Activated CD8-positive, alpha-beta T cell treated with anti-CD3 and anti-CD28 coated beads for 36 hours (primary cell): ENCODE measurements around the gene RIN3. TPM values are rescaled to one million over a fixed set of nuclear protein-coding genes. Genes with fewer than 3 reads are reported as not detected.

ENCODE experiments used
- ATAC-seq: fragments of 200-7000 bp; cut with Tn5 transposase; one replicate; pipeline ENCODE4 v1.10.0; 2021; ENCODE audit warnings: mild to moderate bottlenecking, moderate library complexity
- CTCF ChIA-PET: fragments of 350-600 bp; sonication (Branson Sonifier 250); formaldehyde crosslinking; loops from one replicate; lab custom pipeline; 2021; ENCODE audit warnings: antibody characterized with exemption; lab: Charles Lee
- POLR2A ChIA-PET: fragments of 350-600 bp; sonication (Branson Sonifier 250); formaldehyde crosslinking; loops from one replicate; lab custom pipeline; 2021; ENCODE audit warnings: antibody characterized with exemption; lab: Charles Lee
- DNase-seq: peaks from one replicate; pipeline ENCODE4 v3.0.0-alpha.2; 2020
- H3K27ac Mint-ChIP-seq: one replicate; pipeline ENCODE4 v1.8.0; 2021; ENCODE audit warnings: mild to moderate bottlenecking, mixed read lengths
- H3K27me3 Mint-ChIP-seq: one replicate; pipeline ENCODE4 v1.8.0; 2021; ENCODE audit warnings: mixed read lengths
- H3K36me3 Mint-ChIP-seq: one replicate; pipeline ENCODE4 v1.8.0; 2021; ENCODE audit warnings: low read depth, mixed read lengths
- H3K4me1 Mint-ChIP-seq: one replicate; pipeline ENCODE4 v1.8.0; 2021; ENCODE audit warnings: low read depth, mixed read lengths
- H3K4me3 Mint-ChIP-seq: one replicate; pipeline ENCODE4 v1.8.0; 2021; ENCODE audit warnings: mild to moderate bottlenecking, moderate library complexity, mixed read lengths
- H3K9me3 Mint-ChIP-seq: one replicate; pipeline ENCODE4 v1.8.0; 2021; ENCODE audit warnings: mixed read lengths
- intact Hi-C: fragments of 100-400 bp; cut with micrococcal nuclease; formaldehyde crosslinking; loops from one replicate; pipeline ENCODE4 v1.10.0; 2022
- total RNA-seq, 2 experiments: library from RNA; stranded (reverse); gene quantifications; one replicate each; pipeline ENCODE4 v1.2.3, GENCODE V29; 2021
- TF ChIP-seq, protein P1 (sequence below): fragments of 200-600 bp; IDR thresholded peaks from one replicate; pipeline ENCODE4 v1.8.0; 2022; ENCODE audit warnings: antibody characterized with exemption, mild to moderate bottlenecking

Gene RIN3
- total RNA-seq, 2 experiments from 2014 or later: 61.3 to 62.4 TPM

DNA sequence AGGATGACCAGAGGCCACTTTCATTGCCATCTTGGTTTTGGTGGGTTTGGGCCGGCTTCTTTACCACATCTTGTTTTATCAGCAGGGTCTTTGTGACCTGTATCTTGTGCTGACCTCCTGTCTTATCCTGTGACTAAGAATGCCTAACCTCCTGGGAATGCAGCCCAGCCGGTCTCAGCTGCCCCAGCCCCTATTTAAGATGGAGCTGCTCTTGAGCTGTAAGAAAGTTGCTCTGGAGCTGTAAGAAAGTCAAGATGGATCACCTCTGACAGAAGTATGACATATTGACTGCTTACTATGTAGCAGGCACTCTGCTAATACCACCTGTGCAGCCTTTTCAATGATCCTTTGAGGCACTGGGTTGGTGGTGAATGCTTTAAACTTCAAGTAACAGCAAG, 52.1 kb downstream of the RIN3 start:
- peaks cover 70% of the 10 kb centered on the region for H3K36me3 Mint-ChIP-seq
- ChIA-PET POLR2A (interaction anchor here (0.7 to 2.1 kb wide), 4 partner anchors 8 to 145 kb away, joined by 4 to 12 read pairs (median 8); no protein-coding TSS in a partner anchor), CTCF (interaction anchor here (1.2 to 2.3 kb wide), 4 partner anchors 9 to 115 kb away, joined by 3 to 13 read pairs (median 6); no protein-coding TSS in a partner anchor)
- H3K4me3 Mint-ChIP-seq: no peak overlapping the region
- H3K27ac Mint-ChIP-seq: peak overlapping the region; percentile 5
- peaks cover 15% of the 10 kb centered on the region for H3K9me3 Mint-ChIP-seq
- intact Hi-C loops: no loop called here
- TF ChIP-seq, protein P1, sequence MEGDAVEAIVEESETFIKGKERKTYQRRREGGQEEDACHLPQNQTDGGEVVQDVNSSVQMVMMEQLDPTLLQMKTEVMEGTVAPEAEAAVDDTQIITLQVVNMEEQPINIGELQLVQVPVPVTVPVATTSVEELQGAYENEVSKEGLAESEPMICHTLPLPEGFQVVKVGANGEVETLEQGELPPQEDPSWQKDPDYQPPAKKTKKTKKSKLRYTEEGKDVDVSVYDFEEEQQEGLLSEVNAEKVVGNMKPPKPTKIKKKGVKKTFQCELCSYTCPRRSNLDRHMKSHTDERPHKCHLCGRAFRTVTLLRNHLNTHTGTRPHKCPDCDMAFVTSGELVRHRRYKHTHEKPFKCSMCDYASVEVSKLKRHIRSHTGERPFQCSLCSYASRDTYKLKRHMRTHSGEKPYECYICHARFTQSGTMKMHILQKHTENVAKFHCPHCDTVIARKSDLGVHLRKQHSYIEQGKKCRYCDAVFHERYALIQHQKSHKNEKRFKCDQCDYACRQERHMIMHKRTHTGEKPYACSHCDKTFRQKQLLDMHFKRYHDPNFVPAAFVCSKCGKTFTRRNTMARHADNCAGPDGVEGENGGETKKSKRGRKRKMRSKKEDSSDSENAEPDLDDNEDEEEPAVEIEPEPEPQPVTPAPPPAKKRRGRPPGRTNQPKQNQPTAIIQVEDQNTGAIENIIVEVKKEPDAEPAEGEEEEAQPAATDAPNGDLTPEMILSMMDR: no peak
- DNase-seq (no peak), ATAC-seq (no peak)
- H3K27me3 Mint-ChIP-seq: no peaks in the 10 kb centered on the region
- H3K4me1 Mint-ChIP-seq: peaks cover 76% of the 10 kb centered on the region

DNA sequence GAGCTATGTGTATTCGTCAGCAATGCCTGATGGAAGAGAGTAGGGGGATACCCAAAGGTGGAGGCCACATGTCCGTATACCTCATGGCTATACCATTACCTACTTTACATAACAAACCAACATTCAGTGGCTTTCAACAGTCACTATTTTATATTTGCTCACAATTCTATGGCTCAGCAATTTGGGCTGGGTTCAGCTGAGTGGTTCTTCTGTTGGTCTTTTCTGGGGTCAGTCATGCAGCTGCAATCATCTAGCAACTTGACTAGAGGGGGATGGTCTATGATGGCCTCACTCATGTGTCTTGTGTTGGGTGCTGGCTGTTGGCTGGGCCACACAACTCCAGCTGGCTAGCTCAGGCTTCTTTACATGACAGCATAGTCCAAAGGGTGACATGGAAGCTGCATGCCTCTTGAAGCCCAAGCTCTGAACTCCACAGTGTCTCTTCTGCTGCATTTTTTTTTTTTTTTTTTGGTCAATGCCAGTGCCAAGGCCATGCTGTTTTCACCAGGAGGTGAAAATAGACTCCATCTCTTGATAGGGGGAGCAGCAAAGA, 53.7 kb downstream of the RIN3 start:
- CTCF ChIA-PET: interaction anchor here (0.7 to 2.3 kb wide), 5 partner anchors 9 to 113 kb away, joined by 3 to 13 read pairs (median 4); no protein-coding TSS in a partner anchor
- Mint-ChIP-seq H3K9me3 (peaks cover 15% of the 10 kb centered on the region), H3K4me1 (peaks cover 79% of the 10 kb centered on the region), H3K27ac (peak overlapping the region; percentile 41), H3K36me3 (peaks cover 74% of the 10 kb centered on the region), H3K4me3 (no peak overlapping the region), H3K27me3 (no peaks in the 10 kb centered on the region)
- DNase-seq (no peak), ATAC-seq (no peak)
- TF ChIP-seq, protein P1: no peak
- intact Hi-C loops: no loop called here
- POLR2A ChIA-PET: interaction anchor here (0.6 to 1.5 kb wide), 5 partner anchors 10 to 594 kb away, joined by 3 to 12 read pairs (median 3); no protein-coding TSS in a partner anchor

DNA sequence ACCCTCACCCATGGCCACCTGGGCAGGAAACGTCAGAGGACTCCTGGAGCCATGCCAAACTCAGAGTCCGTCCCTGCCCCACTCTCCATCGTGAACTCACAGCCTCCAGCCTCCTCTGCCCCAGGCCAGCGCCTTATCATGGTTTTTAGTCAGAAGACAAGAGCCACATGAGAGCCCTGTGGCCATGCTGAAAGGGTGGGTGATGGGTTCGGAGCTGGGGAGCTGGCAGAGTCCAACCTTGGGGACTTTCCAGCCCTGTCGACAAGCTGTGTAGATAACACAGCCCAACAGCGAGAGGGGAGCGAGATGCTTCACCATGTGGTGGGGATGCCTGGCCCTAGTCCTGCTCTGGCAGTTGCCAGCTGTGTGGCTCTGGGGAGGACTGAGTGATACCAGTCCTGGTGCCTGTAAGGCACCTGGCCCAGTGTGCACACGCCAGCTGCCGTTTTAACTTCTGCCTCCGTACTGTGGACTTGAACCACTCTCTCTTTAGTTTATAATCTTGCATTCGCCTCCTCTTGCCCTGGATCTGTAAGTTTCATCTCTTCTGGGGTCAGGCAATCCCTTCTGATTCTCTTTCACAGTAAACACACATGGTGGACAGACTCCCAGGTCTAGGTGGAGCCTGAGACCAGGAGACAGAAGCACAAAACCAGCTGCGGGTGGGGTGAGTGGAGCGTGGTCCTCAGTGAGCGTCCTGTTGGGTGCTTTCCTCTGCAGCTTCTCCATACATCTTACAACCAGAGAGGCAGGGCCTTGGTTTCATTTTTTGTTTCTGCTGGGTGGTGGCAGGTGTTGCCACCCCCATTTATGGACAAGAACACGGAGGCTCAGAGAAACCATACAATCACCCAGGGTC, 55.3 kb downstream of the RIN3 start:
- peaks cover 72% of the 10 kb centered on the region for H3K36me3 Mint-ChIP-seq
- H3K4me3 Mint-ChIP-seq: peak overlapping the region; percentile 59
- H3K9me3 Mint-ChIP-seq: peaks cover 15% of the 10 kb centered on the region
- H3K4me1 Mint-ChIP-seq: peaks cover 72% of the 10 kb centered on the region
- TF ChIP-seq, protein P1: no peak
- ChIA-PET CTCF (interaction anchor here (1.1 to 1.7 kb wide), 3 partner anchors 8 to 20 kb away, joined by 3 to 4 read pairs (median 3); no protein-coding TSS in a partner anchor), POLR2A (interaction anchor here (0.7 to 1.7 kb wide), 11 partner anchors 9 to 89 kb away, joined by 3 to 6 read pairs (median 4); no protein-coding TSS in a partner anchor)
- peak; percentile 82 for ATAC-seq
- H3K27ac Mint-ChIP-seq: peak overlapping the region; percentile 95
- no peaks in the 10 kb centered on the region for H3K27me3 Mint-ChIP-seq
- intact Hi-C loops: no loop called here
- DNase-seq: peak; percentile 79

DNA sequence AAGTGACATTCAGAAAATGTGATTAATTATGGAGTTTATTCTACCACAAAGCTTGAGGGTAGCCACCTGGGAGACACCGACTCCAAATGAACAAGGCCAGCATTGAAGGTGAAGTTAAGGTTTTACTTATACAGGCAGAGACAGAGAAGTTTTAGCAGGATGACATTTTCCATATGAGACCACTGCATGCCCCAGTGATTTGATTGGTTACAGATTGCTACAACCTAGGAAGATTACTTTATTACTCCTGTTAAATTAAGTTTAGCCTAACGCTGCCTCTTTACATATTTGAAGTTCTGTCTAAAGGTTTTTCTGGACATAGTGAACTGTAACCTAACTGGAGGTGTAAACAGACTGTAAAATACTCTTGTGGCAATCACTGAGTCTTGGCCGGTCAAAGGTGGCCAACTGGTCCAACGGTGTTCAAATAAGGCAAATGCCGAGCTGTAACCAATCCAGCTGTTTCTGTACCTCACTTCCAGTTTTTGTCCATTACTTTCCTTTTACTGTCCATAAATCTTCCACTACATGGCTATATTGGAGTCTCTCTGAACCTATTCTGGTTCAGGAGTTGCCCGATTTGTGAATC, 57.2 kb downstream of the RIN3 start:
- peak; percentile 17 for DNase-seq
- Mint-ChIP-seq H3K27me3 (no peaks in the 10 kb centered on the region), H3K27ac (peak overlapping the region; percentile 95), H3K4me1 (peaks cover 70% of the 10 kb centered on the region), H3K4me3 (no peak overlapping the region), H3K9me3 (peaks cover 15% of the 10 kb centered on the region), H3K36me3 (peaks cover 63% of the 10 kb centered on the region)
- POLR2A ChIA-PET: no interaction called here
- CTCF ChIA-PET: interaction anchor here (0.9 kb wide), 1 partner anchor 116 kb away, joined by 3 read pairs; no protein-coding TSS in a partner anchor
- ATAC-seq: no peak
- TF ChIP-seq, protein P1: no peak
- intact Hi-C loops: no loop called here
